GOT3 (cell line): Measurements from ENCODE around the gene LIMK1.
"Not testable (repeated sequence)": the region's sequence is repeated elsewhere in the genome, so short reads cannot be mapped to it uniquely, and the experiment has no call there.

Experiments used
- DNase-seq: peaks from one replicate; lab custom pipeline; 2025; ENCODE audit warnings: mixed read lengths; lab: John Stamatoyannopoulos, UW

Gene LIMK1

DNA sequence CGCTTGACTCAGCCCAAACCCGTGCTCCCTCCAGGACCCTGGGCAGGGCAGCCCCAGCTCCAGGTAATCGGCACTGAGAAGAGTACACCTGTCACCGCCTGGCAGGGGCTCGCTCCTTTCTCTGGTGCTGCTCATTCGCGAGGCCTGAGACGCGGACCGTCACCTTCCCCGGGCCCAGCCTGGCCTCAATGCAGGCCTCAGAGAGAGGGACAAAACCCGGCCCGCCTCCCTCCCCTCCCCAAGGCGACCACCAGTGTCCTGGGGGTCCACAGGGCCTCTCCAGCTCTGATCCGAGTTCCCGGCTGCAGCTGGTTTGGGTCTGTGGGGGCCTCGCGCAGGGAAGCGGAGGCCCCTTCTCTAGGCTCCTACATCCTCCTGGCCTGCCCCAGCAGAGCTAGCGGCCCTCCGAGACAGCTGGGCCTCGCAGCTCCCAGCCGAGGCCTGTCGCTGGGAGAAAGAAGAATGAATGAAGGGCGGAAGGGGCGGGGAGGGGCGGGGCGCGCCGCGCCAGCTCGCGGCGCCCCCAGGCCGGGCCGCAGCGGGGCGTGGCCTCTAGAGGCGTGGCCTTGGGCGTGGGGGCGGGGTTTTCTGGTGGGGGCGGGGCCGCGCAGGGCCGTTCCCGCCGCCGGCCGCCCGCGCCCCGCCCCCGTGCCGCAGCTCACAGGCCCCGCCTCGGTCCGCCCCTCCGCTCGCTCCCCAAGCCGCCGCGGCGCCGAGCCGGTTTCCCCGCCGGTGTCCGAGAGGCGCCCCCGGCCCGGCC, at the start of gene LIMK1:
Gene LIMK1, plus strand, starts transcription at position 688 of the 760 bp plus-strand sequence. CDS start 187 bp downstream, outside the sequence.
- DNase-seq = peak; percentile 69

DNA sequence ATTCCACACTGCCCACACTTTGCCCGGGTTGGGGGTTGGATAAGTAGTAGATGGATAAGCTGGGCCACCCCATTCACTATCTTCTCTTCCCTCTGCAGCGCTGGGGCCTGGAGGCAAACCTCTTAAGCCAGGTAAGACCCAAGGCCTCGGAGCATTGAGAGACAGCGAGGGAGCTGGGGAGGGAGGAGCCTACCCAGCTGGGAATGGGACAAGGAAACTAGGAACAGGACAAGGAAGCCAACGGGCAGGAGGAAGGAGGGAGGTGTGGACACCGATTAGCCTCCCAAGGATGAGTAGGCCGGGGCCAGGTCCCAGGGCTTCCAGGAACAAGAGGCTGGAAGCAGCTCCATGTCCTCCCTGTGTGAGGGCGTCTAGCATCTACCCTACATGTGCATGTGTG, 46.0 kb upstream of the LIMK1 start:
- no peak for DNase-seq

DNA sequence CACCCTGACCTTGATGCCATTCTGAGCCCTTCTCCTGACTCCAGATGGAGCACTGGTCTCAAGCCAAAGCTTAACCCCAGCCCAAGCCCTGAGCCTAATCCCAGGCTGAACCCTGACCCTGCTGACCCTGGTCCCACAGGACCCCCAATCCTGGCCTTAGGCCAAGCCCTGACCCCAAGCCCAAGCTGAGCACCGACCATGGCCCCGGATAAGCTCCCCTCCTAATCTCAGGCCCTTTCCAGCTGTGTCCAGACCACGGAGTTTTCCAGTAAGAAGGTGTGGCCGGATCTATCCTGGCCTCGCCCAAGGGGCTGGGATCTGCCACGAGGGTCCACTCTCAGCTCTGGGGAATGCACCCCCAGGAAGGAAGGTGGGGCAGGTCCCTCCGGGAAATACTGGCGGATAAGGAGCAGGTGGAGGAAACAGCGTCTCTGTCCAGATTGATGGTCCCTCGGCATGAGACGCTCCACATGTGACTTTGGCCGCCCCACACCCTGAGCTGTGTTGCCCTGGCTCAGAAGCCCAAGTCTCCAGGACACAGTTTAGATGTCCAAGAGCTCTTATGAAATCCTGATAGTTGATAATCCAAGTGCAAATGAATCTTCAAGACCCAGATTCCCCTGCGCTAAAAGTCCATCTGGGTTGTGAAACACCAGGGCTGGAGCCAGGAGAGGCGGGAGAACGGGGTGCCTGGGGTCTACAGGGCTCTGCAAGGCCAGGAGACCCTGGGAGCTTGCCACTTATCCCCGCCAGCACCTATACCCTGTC, 45.2 kb upstream of the LIMK1 start:
- DNase-seq = no peak

DNA sequence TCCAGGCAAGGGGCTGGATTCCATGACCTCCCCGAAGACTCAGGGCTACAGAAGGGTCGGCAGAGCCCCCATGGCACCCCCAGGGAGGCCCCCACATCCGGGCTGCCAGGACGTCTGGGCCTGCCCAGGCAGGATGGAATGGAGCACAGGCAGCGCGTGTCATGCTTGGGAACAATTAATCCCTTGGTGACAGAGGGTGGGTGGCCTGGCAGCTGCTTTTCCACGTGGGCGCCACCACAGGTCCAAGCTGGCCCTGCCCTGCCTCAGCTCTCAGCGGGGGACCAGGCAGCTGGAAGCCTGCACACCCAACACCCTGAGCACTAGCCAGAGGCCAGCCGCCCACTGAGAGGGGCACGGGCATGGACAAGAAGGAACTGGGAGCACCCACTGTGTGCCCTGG, 44.3 kb upstream of the LIMK1 start:
- DNase-seq = no peak

DNA sequence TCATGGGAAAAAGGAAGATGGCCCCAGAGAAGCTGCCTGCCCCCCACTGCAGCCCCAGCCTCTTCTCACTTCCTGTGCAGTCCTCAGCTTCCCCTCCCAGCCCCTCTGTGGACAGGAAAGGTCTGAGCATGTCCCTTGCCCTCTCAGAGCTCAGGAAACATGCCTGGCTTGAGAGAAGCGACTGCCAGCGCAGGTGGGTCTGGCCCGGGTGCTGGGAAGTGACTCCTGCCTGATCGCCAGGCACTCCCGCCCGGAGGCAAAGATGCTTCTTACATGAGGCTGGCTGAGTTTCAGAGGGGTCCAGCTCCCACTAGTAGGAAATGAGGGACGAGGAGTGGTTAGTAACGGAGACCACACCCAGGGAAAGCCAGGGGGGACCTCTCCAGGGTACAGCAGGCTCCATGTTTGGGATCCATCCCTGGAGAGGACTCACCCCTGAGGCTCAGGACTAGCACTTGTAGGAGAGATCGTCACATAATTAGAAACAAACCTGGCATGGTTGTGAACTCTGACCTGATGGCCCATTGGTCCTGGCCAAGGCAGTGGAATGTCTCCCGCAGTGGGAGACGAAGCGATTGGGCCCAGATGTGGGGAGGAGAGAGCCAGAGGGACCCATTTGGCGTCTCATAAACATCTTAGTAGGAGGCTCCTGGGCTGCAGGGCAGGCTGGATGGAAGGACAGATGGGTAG, 43.4 kb upstream of the LIMK1 start:
- no peak for DNase-seq

DNA sequence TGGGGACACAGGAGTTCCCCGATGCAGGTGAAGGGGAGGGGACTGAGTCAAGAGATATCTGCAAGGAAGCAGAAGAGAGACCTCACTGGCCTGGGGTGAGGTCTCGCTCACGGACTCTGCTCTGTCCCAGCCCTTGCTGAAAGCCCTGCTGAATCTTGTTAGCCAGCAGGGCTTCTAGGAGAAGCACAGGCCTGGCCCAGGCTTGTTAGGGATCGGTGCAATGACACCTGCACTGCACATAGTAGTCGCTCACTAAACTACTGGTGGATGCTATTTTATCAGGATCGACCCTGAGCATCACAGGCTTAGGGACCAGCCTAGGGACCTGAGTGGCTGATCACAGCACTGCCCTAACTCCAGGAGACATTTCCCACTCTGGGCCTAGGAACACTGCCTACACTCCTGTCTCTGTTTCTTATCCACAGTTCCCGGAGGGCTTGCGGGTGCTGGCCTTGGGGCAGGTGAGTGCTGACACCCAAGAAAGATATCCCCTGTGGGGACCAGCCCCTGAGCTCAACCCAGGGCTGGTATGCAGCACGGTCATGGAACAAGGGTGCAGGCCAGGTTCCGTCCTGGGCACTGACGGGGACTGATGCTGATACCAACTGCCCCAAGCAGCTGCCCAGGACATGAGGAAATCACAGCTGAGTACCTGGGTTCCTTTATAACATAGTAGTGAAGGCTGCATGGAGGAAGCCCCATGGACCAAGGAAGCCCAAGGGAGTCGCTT, 42.6 kb upstream of the LIMK1 start:
- no peak for DNase-seq

DNA sequence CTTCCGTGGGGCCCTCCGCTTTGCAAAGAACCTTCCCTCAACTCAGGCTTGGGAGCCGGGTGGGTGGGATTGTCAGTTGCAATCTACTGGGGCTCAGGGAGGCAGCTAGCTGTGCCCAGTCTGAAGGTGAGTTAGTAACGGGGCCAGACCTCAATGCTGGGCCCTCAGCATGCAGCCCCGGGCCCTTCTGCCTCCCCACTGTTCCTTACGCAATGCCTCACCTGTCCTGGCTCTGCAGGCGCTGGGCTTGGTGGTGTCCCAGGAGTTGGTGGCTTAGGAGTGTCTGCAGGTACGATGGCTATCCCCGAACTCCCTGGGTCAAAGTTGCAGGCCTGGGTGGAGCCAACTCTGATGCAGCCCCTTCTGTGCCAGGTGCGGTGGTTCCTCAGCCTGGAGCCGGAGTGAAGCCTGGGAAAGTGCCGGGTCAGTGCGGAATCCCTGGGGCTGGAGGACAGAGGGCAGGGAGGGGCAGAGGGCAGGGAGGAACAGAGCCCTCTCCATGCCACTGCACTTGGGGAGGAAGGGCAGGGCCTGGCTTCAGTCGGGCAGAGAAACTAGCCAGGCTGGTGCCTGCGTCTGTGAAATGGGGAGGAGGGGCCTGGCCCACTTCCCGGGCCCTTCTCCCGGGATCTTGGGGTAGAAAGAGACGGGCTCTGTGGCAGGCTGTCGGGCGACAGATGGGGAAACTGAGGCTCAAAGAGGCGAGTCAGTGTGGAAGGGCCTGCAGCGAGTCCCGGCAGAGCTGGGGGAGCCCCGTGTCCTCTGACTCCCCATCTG, 40.7 kb upstream of the LIMK1 start:
- no peak for DNase-seq

DNA sequence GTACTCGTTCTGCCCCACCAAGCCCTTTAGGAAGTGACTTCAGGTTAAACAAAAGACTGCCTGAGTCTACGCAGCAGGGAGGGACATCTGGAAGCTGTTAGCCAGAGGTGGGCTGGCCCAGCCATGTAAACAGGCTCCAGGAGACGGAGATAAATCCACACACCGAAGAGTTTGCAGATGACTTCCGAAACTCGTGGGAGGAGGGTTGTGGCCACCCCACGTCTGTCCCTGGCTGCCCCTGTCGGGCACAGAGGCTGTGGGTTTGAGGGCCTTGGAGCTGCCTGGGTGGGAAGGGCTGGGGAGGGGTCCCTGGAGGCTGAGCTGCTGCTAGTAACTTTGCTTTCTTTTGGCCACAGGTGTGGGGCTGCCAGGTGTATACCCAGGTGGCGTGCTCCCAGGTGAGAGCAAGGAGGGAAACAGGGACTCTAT, 40.1 kb upstream of the LIMK1 start:
- DNase-seq = no peak

DNA sequence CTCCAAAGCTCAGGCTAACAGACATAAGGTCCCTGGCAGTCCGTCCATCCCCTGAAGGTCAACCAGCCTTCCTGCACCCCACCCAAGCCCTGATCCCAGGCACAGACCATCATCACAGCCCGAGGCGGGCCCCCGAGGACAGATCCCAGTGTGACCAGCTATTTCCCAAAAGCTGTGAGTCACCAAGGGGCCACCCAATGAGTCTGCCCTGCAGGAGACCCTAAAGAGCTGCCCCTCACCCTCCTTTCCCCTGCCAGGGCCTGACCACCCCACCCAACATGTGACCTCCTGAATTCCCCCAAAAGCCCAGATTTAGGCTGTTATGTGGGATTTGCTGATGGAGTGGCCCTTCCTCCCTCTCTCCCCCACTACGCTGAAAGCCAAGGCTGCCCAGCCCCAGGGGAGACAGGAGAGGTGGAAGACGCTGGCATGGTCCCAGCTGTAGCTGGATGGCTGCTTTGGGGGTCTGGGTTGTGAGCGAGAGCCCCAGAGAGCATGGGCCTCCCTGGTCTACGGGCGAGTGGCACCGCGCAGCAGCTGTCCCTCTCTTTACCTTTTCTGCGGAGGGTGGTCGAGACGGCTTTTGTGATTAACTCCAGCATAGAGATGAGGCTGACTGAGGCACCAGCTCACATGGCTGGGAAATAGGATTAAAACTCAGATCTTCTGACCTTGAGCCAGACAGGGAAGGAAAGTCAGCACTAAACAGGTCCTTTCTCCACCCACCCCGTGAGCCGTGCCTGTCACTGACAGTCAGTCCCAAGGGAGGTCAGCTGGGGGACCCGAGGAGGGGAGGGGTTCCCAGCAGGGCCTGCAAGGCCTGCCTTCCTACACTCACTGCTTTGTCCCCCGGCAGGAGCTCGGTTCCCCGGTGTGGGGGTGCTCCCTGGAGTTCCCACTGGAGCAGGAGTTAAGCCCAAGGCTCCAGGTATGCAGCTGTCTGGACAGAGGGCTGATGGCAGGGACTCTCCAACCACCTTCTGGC, 38.9 kb upstream of the LIMK1 start:
- no peak for DNase-seq

DNA sequence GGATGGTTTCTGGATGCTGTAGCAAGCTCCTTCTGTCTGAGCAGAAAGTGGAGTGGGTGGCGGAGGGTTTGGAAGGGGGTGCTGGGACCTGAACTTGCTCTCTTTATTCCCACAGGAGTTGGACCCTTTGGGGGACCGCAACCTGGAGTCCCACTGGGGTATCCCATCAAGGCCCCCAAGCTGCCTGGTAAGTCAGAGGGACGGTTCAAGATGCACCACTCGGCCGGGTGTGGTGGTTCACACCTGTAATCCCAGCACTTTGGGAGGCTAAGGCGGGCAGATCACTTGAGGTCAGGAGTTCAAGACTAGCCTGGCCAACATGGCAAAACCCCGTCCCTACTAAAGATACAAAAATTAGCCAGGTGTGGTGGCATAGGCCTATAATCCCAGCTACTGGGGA, 37.0 kb upstream of the LIMK1 start:
- DNase-seq = not testable (repeated sequence)

DNA sequence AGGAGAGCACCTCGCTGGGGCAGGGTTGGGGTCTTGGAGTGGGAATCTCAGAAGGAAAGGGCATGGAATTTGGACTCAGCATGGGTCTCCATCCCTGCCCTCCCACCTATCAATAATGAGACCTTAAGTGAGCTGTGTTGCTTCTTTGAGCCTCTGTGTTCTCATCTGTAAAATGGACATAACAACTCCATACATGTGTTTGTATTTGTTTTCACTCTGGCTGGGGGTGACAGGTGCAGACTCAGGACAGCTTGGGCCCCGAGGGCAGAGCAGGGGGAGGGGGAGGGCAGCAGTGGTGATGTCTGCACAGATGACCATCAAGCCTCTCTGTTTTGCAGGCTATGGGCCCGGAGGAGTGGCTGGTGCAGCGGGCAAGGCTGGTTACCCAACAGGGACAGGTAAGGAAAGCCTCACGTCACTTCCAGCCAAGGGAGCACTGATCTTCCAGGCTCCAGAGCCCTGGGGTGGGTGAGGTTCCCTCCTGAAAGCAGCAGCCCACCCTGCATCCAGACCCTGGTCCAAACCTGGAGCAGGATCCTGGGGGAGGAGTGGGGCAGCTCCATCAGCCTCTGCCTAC, 35.7 kb upstream of the LIMK1 start:
- no peak for DNase-seq

DNA sequence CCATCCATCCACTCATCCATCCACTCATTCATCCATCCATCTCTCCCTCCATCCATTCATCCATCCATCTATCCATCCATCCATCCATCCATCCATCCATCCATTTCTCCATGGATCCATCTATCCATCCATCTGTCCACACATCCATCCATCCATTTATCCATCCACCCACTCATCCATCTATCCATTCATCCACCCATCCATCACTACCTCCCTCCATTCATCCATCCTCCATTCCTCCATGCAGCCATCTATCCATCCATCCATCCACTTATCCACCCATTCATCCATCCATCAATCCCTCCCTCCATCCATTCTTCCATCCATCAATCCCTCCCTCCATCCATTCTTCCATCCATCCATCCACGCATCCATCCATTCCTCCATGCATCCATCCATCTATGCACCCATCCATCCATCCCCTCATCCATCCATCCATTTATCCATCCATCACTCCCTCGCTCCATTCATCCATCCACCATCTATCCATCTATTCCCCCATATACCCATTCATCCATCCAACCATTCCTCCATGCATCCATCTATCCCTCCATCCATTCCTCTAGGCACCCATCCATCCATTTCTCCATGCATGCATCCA, 34.5 kb upstream of the LIMK1 start:
- DNase-seq = no peak

DNA sequence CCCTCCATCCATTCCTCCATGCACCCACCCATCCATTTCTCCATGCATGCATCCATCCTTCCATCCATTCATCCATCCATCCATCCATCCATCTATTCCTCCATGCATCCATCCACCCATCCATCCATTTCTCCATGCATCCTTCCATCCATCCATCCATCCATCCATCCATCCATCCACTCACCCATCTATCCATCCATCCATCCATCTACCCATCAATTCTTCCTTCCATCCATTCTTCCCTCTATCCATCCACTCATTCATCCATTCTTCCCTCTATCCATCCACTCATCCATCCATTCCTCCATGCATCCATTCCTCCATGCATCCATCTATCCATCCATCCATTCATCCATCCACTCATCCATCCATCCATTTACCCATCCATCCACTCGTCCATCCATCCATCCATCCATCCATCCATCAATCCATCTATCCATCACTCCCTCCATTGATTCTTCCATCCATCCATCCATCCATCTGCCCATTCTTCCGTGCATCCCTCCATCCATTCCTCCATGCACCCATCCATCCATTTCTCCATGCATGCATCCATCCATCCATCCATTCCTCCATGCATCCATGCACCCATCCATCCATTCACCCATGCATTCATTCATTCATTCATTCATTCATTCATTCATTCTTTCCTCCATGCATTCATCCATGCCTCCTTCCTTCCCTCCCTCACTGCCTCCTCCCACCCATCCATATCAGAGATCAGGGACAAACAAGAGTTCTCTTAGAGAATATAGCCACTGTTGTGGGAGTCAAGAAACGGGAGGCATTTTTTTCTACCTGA, 33.4 kb upstream of the LIMK1 start:
- no peak for DNase-seq

DNA sequence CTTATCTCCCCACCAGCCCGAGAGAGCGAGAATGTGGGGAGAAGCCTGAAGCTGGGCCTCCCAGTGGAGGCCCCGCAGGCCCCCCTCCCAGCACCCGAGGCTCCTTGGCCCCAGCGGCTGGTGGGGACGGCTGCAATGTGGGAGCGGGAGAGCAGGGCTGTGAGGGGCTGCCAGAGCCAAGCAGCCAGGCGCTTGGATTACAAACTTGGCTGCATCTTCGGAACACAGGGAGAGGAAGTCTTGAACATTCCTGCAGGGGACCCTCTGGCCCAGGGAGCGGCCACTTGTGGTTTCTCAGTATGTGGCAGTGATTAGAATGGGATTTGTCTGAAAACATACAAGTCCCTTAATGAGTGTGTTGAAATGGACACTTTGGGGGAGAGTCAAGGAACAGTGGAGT, 32.4 kb upstream of the LIMK1 start:
- DNase-seq = no peak

DNA sequence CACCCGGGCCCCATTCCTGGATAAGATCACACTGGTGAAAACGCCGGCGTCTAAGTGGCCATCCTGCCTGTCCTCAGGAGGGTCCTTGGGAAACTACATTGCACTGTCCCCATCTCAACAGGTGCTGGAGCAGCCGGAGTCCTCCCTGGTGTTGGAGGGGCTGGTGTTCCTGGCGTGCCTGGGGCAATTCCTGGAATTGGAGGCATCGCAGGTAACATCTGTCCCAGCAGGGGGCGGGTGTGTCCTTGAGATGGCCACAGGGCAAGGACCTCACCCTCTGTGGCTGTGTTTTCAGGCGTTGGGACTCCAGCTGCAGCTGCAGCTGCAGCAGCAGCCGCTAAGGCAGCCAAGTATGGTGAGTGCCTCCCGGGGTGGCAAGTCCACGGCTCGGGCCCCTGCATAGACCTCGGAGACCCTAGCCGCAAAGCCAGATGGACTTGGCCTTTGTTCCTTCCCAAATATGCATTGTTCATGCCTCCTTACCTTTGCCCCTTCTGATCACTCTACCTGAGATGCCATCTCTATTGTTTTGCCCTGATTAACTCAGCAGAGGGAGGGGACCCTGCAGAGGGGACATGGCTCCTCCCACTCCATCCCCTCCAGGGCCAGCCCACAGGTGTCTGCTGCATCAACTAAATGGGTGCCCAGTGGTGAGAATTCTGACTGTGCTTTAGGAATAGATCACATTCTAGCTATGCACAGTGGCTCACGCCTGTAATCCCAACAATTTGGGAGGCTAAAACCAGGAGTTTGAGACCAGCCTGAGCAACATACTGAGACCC, 31.8 kb upstream of the LIMK1 start:
- no peak for DNase-seq

DNA sequence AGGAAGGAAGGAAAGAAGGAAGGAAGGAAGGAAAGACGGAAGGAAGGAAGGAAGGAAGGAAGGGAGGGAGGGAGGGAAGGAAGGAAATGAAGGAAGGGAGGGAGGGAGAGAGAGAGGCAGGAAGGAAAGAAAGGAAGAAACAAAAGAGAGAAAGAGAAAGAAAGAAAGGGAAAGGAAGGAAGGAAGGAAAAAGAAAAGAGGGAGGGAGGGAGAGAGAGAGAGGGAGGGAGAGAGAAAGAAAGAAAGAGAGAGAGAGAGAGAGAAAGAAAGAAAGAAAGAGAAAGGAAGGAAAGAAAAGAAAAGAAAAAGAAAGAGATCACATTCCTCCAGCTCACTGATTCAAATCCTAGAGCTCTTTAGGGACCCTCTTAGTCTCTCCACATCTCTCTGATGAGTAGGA, 31.0 kb upstream of the LIMK1 start:
- DNase-seq = no peak

DNA sequence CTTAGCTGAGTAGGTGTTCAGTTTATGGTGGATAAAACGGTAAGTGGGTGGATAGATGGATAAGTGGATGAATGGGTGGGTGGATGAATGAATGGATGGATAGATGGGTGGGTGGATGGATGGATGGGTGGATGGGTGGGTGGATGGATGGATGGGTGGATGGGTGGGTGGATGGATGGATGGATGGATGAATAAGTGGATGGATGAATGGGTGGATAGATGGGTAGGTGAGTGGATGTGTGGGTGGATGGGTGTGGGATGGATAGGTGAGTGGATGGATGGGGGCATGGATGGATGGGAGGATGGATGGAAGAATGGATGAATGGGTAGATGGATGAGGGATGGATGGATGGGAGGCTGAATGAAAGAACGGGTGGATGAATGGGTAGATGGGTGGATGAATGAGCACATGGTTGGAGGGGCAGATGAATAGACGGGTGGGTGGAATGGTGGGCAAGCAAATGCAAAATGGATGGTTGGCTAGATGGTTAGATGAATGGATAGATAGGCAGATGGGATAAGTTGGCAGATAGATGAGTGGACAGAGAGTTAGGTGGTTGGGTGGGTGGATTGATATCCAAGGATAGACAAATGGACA, 29.9 kb upstream of the LIMK1 start:
- DNase-seq = no peak
